ENCODE data around the gene VWA5B1. TPM values are rescaled to one million over a fixed set of nuclear protein-coding genes. Genes with fewer than 3 reads are reported as not detected.

VWA5B1 gene
- total and polyA plus RNA-seq, 2 of the 4 experiments (the other 2 are of a cell fraction) = not detected

DNA sequence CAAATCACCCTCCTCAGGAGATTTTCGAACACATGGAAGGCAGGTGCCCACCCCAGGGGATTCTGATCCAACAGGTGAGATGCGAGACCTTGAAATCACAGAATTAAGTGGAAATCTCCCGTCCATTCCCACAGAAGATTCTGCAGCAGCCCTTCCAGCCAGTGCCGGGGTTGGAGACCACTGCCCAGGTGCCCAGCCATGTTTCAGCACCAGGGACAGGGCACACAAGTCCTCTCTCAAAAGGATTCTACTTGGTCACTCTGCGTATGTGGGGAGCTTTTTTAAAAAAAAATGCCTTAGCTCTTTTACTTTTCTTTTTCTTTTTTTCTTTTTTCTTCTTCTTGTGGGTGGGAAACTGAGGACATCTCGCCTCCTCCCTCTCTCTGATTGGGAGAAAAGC, 80.7 kb downstream of the VWA5B1 start:
- H3K4me2 ChIP-seq (ENCODE audit: low read depth, low read length) = no peak overlapping the region
- ChIA-PET CTCF (interaction anchor here (0.6 kb wide), 1 partner anchor 461 kb away, joined by 4 read pairs; no protein-coding TSS in a partner anchor), POLR2A (ENCODE audit: unreplicated experiment) (no interaction called here)
- H3K56ac ChIP-seq (ENCODE audit: extremely low read depth, insufficient read depth, low read length) = no peak overlapping the region
- DNase-seq (peak; percentile 22), ATAC-seq (ENCODE audit: low read depth) (no peak)
- no peak overlapping the region for H3K9ac ChIP-seq (ENCODE audit: low read depth, low read length)
- H2BK5ac ChIP-seq (ENCODE audit: low read depth, low read length, poor library complexity, severe bottlenecking) = no peak overlapping the region
- in situ Hi-C loops (cut with MboI; ENCODE audit: low sequenced_read_pairs) = no loop called here
- H2BK120ac ChIP-seq (ENCODE audit: low read depth, low read length) = no peak overlapping the region
- no peak overlapping the region for H2AK9ac ChIP-seq (replicated peaks; ENCODE audit: low read depth, low read length, poor library complexity)
- no peak overlapping the region for H3K4ac ChIP-seq (ENCODE audit: low read depth, low read length)
- H4K20me1 ChIP-seq (ENCODE audit: insufficient read depth, low read length) = no peaks in the 10 kb centered on the region
- 86% methylated on average over 1 of the region's 6 CpGs; no CpG with 5 or more reads in 1 of the 2 experiments for WGBS, 2 experiments (ENCODE audit: extremely low coverage in 2 of 2, insufficient read length in 1 of 2)
- no peaks in the 10 kb centered on the region for H3K79me1 ChIP-seq (ENCODE audit: low read depth in 1 of 2, low read length in 2 of 2)
- H3K14ac ChIP-seq (replicated peaks; ENCODE audit: low read depth, low read length) = no peak overlapping the region
- no peak overlapping the region for H2BK20ac ChIP-seq (ENCODE audit: low read depth, low read length)
- no peaks in the 10 kb centered on the region; the same call in 1 of the 2 replicates for H3K4me1 ChIP-seq (ENCODE audit: control insufficient read depth, insufficient read depth, low read length)
- no peak overlapping the region for H3K23ac ChIP-seq (ENCODE audit: low read depth, low read length)
- no peak overlapping the region for H4K8ac ChIP-seq (ENCODE audit: low read depth in 2 of 2, low read length in 2 of 2)
- no peaks in the 10 kb centered on the region for H3K36me3 ChIP-seq (ENCODE audit: control insufficient read depth, insufficient read depth, low read length)
- H4K91ac ChIP-seq (ENCODE audit: insufficient read depth, low read depth, low read length) = no peak overlapping the region
- H2BK15ac ChIP-seq (ENCODE audit: low read depth, low read length) = no peak overlapping the region
- BruUV-seq (replicated peaks) = no TSS peak
- H3K27me3 ChIP-seq (ENCODE audit: control insufficient read depth, insufficient read depth, low read length) = peaks cover 45% of the 10 kb centered on the region
- TF ChIP-seq MXI1 (IDR thresholded peaks at IDR 0.05; ENCODE audit: borderline replicate concordance, low read depth, low read length) (no peak), POLR2A (IDR thresholded peaks at IDR 0.05; ENCODE audit: low read depth, low read length) (no peak)
- H3K4me3 ChIP-seq (ENCODE audit: insufficient read depth, low read depth, low read length) = no peak overlapping the region
- H3K9me1 ChIP-seq (ENCODE audit: insufficient read depth, low read length) = peaks cover 4% of the 10 kb centered on the region; the same call in 1 of the 2 replicates
- H2AFZ ChIP-seq (replicated peaks; ENCODE audit: low read length, poor library complexity) = no peak overlapping the region
- no peak overlapping the region for H4K5ac ChIP-seq (ENCODE audit: low read depth, low read length)
- H3K18ac ChIP-seq (ENCODE audit: low read depth, low read length) = no peak overlapping the region
- intact Hi-C loops (cut with micrococcal nuclease) = loop anchor here (10.0 kb wide), 1 partner anchor 457 kb away; no protein-coding TSS in a partner anchor
- no peak overlapping the region for H3K27ac ChIP-seq (ENCODE audit: insufficient read depth, low read length)
- H2AK5ac ChIP-seq (ENCODE audit: low read depth, low read length) = no peak overlapping the region
- dilution Hi-C loops (cut with HindIII; ENCODE audit: low sequenced_read_pairs, unreplicated experiment) = no loop called here
- H3K9me3 ChIP-seq (ENCODE audit: control insufficient read depth, insufficient read depth, low read length) = no peaks in the 10 kb centered on the region

All from IMR-90 (cell line).